GM12872 (cell line): ENCODE data around the gene FNDC3B.

Source experiments
- TF ChIP-seq, protein P1 (sequence below): IDR thresholded peaks from 3 replicates; pipeline ENCODE4 v1.5.1; 2011; ENCODE audit warnings: low read depth, mild to moderate bottlenecking, low read length, moderate library complexity; ENCODE audit not compliant: insufficient read depth

Gene FNDC3B

DNA sequence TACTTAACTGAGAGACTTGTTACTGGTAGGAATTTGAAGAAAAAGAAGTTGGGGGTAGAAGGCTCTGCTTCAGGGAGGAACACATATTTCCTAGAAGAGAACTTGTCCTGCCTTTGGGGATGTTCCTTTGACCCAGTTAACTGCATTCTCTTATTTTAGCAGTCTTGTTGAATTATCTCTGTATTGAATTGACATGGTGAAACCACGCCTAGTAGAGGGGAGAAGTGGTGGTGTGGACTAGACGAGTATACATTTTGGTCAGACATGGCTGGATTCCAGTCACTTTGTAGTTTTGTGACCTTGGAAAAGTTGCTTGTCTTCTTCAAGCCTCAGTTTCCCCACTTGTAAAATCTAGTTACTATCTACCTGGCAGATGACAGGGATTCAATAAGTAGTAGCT is 87.8 kb downstream of the FNDC3B start:
- TF ChIP-seq, protein P1, sequence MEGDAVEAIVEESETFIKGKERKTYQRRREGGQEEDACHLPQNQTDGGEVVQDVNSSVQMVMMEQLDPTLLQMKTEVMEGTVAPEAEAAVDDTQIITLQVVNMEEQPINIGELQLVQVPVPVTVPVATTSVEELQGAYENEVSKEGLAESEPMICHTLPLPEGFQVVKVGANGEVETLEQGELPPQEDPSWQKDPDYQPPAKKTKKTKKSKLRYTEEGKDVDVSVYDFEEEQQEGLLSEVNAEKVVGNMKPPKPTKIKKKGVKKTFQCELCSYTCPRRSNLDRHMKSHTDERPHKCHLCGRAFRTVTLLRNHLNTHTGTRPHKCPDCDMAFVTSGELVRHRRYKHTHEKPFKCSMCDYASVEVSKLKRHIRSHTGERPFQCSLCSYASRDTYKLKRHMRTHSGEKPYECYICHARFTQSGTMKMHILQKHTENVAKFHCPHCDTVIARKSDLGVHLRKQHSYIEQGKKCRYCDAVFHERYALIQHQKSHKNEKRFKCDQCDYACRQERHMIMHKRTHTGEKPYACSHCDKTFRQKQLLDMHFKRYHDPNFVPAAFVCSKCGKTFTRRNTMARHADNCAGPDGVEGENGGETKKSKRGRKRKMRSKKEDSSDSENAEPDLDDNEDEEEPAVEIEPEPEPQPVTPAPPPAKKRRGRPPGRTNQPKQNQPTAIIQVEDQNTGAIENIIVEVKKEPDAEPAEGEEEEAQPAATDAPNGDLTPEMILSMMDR = no peak

DNA sequence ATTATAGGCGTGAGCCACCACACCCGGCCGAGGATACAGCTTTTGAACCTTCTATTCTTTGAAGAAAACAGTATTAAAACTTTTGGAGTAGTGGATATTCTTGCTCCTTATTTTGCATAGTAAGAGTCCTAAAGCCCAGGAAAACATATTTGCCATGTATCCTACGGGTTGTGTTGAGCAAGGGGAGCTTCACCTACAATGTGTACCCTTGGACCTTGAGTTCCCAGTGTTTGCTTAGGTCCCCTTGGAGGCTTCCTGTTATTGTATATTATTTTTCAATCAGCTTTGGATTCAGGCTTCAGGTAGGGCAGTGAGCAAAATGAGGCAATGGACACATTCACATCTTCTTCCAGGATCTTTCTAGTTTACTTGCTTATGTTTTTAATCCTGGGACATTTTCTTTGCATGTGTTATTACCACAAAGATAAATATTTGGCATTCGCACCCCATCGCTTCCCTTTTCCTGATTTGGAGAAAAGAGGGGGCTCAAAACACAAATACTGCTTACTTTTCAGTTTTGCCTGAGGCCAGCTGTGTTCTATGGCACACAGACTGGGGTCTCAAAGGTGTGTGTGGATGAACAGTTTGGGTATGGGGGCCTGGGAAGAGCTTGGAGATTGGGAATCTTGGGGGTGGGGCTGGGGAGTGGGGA is 88.7 kb downstream of the FNDC3B start:
- TF ChIP-seq, protein P1 = no peak

DNA sequence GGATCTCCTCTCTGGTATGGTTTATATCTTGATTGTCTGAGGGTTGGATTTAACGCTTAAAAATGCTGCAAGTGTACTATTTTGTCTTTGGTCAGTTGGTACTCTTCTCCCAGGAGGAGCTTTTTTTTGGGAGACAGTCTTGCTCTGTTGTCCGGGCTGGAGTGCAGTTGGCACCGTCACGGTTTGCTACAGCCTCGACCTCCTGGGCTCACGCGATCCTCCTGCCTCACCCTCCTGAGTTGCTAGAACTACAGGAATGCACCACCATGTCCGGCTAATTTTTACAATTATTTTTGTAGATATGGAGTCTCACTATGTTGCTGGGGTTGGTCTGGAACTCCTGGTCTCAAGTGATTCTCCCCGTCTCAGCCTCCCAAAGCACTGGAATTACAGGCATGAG is 89.5 kb downstream of the FNDC3B start:
- TF ChIP-seq, protein P1 = no peak

DNA sequence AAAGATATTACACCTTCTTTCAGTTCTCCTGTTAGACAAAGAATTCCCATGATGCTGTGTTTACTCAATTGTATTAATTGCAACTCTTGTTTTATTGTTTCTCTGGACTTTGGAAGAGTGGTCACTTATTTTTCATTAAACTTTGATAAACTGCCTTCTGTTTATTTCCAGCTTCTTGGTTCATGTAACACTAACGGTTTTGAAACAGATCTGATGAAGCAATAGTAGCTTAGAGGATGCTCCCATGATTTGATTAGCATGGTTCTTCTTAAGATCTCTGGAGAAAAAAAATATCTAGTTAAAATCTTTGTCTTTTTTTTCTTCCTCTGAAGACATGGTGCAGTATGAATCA is 90.1 kb downstream of the FNDC3B start:
- TF ChIP-seq, protein P1 = no peak

DNA sequence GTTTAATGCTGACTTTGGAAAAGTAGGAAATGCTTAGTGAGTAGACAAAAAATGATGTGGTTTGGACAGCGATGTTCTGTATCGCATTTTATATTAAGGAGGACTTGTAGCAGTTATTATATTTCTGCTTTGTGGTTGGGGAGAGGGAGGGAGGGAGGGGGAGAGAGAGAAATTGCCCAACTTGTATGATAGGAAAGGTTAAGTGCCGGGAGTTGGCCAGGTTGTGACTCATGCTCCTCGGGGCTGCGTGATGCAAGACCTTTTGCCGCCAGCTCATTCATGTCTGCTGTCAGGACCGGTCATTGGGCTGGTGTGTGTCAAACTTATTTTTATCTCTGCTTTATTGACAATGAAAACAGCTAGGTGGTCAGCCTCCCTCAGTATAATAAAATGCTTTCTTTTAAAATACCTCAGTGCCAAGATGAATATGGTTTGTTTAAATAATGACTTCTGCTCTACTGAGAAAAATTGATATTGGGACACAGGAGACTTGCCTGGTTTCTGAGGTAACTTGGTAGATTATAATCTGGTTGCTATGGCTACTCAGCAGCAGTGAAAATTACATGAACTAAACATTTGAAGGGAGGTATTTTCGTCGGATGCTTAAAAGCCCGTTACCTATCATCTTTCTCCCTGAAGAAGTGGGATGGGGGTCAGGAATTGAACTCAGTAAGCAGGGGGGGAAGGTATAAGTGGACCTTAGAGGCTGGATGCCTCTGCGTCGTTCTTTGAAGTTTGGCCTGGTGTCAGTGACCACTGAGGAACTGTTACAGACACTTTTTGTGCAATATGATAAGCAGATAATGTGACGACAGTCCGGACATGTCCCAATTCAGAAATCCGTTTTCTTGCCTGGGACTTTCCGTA is 90.7 kb downstream of the FNDC3B start:
- TF ChIP-seq, protein P1 = no peak

DNA sequence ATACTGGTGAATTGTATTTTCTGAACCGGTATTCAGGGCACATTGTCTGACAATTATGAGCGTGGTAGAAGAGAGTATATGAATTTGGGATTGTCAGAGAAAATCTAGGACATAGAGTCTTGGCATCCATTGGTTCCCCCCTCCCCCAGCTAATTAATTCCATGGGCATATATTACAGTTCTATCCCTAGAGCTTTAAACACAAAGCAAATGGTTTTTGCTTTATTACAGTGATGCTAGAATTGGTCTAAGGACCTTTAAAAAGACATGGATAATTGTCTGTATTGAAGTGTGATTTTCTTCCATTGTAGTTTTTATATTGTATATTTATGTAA is 91.3 kb downstream of the FNDC3B start:
- TF ChIP-seq, protein P1 = no peak

DNA sequence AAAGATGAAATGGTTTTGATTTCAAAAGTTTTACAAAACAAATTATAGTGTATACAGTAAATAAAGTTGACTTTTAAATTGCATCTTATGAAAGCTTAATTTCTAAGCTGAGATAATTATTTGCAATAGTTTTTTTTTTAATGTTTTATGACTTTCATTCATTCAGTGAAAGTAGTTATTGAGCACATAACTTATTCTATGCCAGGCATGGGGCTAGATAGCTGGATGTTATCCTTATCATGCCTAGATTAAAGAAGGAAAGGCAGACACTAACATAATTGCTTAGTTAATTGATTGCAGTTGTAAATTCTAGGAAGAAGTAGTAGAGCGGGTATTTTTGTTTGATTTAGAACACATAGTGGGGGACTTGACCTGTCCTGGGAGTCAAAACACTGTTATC is 92.4 kb downstream of the FNDC3B start:
- TF ChIP-seq, protein P1 = no peak
